Small intestine (tissue), 7 donors: ENCODE data around the gene DCANP1. TPM values are rescaled to one million over a fixed set of nuclear protein-coding genes. Genes with fewer than 3 reads are reported as not detected.

ENCODE experiments used
- DNase-seq, 2 donors: peaks; one replicate each; pipeline versions ENCODE4 v3.0.0 to v3.0.0-alpha.2; 2013
- FAIRE-seq: peaks from 2 replicates; lab custom pipeline; 2012; peaks lifted over from hg19 to GRCh38; lab: Jason Lieb, UNC
- H3K27ac ChIP-seq, 3 donors: one replicate each; pipeline ENCODE4 v1.5.1; 2013; ENCODE audit warnings: low read length in 2 of 3, mild to moderate bottlenecking in 2 of 3, control low read depth in 1 of 3, inconsistent platforms in 1 of 3, low read depth in 1 of 3, moderate library complexity in 1 of 3
- H3K27me3 ChIP-seq, 3 donors: one replicate each; pipeline ENCODE4 v1.6.1; 2013; ENCODE audit warnings: low read length in 3 of 3, inconsistent platforms in 1 of 3; ENCODE audit not compliant: control insufficient read depth in 3 of 3, insufficient read depth in 3 of 3
- H3K36me3 ChIP-seq, 3 donors: one replicate each; pipeline ENCODE4 v1.6.1; 2013; ENCODE audit warnings: low read length in 3 of 3, inconsistent platforms in 1 of 3, low read depth in 1 of 3, mild to moderate bottlenecking in 1 of 3, moderate library complexity in 1 of 3; ENCODE audit not compliant: control insufficient read depth in 3 of 3, insufficient read depth in 2 of 3
- H3K4me1 ChIP-seq, 3 donors: one replicate each; pipeline ENCODE4 v1.6.1; 2013; ENCODE audit warnings: low read length in 2 of 3, inconsistent platforms in 1 of 3, low read depth in 1 of 3, mild to moderate bottlenecking in 1 of 3, moderate library complexity in 1 of 3; ENCODE audit not compliant: control insufficient read depth in 3 of 3, insufficient read depth in 2 of 3
- H3K4me3 ChIP-seq, 3 donors: one replicate each; pipeline ENCODE4 v1.5.1; 2013; ENCODE audit warnings: low read length in 3 of 3, control low read depth in 1 of 3, inconsistent platforms in 1 of 3, low read depth in 1 of 3, mild to moderate bottlenecking in 1 of 3, moderate library complexity in 1 of 3
- H3K9me3 ChIP-seq, 2 donors: one replicate each; pipeline ENCODE4 v1.6.1; 2013; ENCODE audit warnings: low read depth in 1 of 2, low read length in 1 of 2; ENCODE audit not compliant: control insufficient read depth in 2 of 2, insufficient read depth in 1 of 2
- WGBS, 3 donors: extraction: QIAGEN DNeasy Blood & Tissue Kit; methylation state at CpG; one replicate each; pipeline ENCODE4 v1.1.7; 2013; 5-methylcytosine and 5-hydroxymethylcytosine counted together
- polyA plus RNA-seq, 4 donors: library from polyadenylated mRNA; stranded (reverse) in 3 of 4; unstranded in 1 of 4; fragments of 200-250 nt in 3 of 4; fragments of 120-200 nt in 1 of 4; gene quantifications; one replicate each; pipeline versions ENCODE4 v1.2.1 to v1.2.3, GENCODE V29; 2013
- donor health status: healthy with polysubstance abuse.
- donor health status: control.
- donor health status: control.
- donor health status: Bipolar disorder and iron deficiency.
- donor health status: healthy.

Gene DCANP1
- polyA plus RNA-seq, 4 donors, result 0.01 to 0.43 TPM; not detected in 2

DNA sequence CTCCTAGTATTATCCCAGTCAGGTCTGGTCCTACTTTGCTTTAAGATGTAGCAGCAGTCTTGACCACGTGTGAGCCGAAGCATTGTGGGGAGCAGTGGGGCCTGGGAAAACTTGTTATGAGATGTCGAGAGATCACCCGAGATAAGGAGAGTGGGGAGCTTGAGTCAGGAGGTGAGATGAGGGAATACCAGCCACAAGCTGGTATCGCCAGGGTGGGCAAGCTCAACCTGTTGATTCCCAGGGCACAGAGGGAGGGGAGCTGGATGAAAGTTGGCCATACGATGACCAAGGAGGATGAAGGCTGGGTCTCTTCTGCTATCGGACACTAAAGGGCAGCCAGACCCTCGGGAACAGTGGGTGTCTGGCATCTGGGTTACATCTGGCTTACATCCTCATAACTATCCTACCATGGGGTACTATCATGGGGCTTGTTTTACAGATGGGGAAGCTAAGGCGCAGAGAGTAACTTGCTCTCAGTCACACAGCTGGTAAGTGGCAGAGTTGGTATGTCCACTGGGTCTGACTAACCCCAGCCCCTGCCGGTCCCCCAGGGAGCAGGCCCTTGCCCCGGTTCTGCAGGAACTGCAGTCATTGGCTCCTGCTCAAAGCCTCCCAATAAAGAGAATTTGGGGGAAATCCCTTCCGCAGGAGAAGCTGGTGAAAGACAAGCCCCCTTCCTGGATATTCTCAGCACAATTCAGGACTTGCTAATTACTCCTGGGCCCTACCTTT, 18.4 kb upstream of the DCANP1 start:
- no peak for DNase-seq
- H3K27me3 ChIP-seq, result peaks cover 0 to 62% (median 8%) of the 10 kb centered on the region in 3 donors
- no peaks in the 10 kb centered on the region for H3K9me3 ChIP-seq
- FAIRE-seq, result no peak
- H3K4me1 ChIP-seq, result no peaks in the 10 kb centered on the region
- no peak overlapping the region for H3K4me3 ChIP-seq
- WGBS, 3 donors, result 63 to 68% (median 66%) methylated on average over 12 of the region's 12 CpGs
- H3K36me3 ChIP-seq, result no peaks in the 10 kb centered on the region
- no peak overlapping the region for H3K27ac ChIP-seq

DNA sequence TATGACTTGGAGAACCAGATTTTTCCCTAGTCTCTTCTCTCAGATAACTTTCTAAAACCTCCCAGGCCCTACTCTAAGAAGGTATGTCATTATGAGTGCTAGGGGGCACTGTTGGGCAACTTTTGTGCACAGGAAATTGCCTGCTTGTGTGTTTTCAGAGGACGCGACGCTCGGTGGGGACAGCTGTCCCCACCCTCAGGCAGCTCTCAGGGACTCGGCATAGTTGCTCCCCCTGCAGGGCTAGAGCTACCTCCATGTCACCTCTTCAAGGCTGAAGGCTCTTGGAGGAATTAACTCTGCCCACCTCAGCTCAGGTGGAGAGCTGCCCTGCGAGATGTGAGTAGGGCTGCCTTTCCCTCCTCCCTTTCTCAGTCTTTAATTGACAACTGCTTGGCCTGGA, 15.2 kb upstream of the DCANP1 start:
- FAIRE-seq, result no peak
- Histone ChIP-seq H3K27me3 (peaks cover 0 to 52% (median 3%) of the 10 kb centered on the region in 3 donors), H3K4me3 (no peak overlapping the region)

DNA sequence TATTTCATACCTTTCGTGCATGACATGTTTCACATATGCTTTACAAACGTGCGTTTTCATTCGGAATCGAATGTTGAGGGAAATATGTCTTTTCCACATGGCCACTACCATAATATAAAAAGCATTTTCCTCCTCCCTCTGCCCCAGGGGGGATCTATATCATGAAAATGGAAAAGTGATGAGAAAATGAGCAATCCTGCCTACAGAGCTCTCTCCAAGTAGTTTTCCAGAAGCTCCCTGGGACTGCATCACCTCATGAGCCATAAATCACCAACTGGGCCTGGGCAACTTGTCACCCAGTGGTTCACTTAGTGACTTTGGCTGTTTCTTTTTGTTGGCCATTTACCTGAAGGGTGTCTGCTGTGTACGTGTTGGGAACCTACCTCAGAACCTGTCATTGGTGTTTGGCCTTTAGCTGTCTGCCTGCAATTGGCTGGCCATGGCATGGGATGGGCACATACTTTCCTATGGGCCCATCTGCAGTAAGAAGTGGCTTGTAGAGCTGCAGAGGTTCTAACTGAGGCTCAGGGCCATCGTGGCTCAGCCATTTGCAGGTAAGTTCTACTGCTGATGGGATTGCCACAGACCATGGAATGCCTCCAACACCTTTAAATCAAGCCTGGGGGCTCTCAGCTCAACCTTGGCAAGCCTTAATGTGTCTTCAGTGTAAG, 14.5 kb upstream of the DCANP1 start:
- H3K36me3 ChIP-seq, result no peaks in the 10 kb centered on the region
- no peaks in the 10 kb centered on the region for H3K9me3 ChIP-seq
- peaks cover 0 to 46% (median 3%) of the 10 kb centered on the region in 3 donors for H3K27me3 ChIP-seq
- no peak overlapping the region for H3K4me3 ChIP-seq
- FAIRE-seq (no peak), DNase-seq (no peak)
- no peak overlapping the region for H3K27ac ChIP-seq
- H3K4me1 ChIP-seq, result peaks cover 0 to 3% (median 0%) of the 10 kb centered on the region in 3 donors
- 84 to 87% (median 85%) methylated on average over 7 of the region's 7 CpGs for WGBS, 3 donors

More for the DNA sequence above, 15.2 kb upstream of the DCANP1 start:
- peak; percentile 48 to 68 for DNase-seq
- Histone ChIP-seq H3K9me3 (no peaks in the 10 kb centered on the region), H3K27ac (no peak overlapping the region), H3K36me3 (no peaks in the 10 kb centered on the region), H3K4me1 (peaks cover 0 to 3% (median 0%) of the 10 kb centered on the region in 3 donors)
- WGBS, 3 donors, result 11 to 17% (median 13%) methylated on average over 6 of the region's 6 CpGs

DNA sequence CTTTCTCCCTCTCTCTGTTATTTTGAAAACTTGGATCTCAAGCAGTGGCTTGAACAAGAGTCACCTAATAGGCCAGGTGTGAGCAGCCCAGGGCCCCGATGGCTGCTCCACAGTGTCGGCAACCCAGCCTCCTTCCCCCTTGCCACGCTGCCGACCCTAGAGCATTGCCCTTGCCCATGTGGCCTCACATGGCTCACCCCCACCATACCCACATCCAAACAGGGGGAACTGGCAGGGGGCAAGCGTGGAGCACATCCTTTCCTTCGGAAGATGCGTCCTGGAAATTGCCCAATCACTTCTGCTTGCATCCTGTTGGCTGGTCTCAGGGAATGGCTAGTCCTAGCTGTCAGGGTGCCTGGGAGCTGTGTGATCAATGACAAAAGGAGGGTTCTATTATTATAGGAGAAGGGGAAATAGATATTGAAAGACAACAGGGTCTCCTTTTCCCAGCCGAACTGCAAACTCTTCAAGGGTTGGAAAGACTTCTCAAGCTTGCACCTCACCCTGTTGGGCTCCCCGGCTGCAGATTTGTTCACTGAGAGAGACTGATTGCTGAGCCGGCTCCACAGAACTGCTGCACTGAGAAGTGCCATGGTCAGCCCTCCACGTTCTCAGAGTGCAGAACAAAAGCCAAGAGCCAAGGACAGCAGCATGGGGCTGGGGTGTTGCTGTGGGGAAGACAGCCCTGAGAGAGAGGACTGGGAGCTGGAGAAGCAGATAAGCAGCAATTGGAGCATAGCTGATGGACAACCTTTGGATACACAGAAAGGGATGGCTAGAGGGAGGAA, 13.3 kb upstream of the DCANP1 start:
- 78 to 87% (median 81%) methylated on average over 11 of the region's 11 CpGs for whole genome bisulfite sequencing, 3 donors
- H3K9me3 ChIP-seq, result no peaks in the 10 kb centered on the region
- no peaks in the 10 kb centered on the region for H3K36me3 ChIP-seq
- peaks cover 0 to 3% (median 0%) of the 10 kb centered on the region in 3 donors for H3K4me1 ChIP-seq
- FAIRE-seq (no peak), DNase-seq (no peak)
- H3K4me3 ChIP-seq, result no peak overlapping the region
- no peak overlapping the region for H3K27ac ChIP-seq
- peaks cover 0 to 34% (median 2%) of the 10 kb centered on the region in 3 donors for H3K27me3 ChIP-seq

DNA sequence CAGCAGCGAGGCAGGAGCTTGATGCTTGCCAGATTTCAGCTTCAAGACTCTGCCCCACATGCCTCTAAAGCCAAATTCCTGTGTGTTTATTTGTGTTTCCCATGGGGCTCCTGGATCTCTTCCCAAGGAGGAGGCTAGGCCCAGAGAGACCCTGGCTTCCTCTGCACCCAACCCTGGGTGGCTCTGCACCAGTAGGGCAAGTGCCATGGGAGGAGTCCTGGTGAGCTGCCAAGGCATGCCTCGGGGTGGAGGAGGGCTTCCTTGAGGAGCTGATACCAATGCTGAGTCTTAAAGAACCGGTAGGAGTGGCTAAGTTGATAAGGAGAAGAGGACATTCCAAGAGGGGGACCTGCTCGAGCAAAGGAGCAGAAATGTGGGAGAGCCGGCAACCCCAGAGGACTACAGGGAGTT, 11.8 kb upstream of the DCANP1 start:
- no peak for FAIRE-seq
- DNase-seq, result peak in 1 of 2 donors; percentile 85
- H3K36me3 ChIP-seq, result no peaks in the 10 kb centered on the region
- peaks cover 0 to 19% (median 0%) of the 10 kb centered on the region in 3 donors for H3K27me3 ChIP-seq
- 10 to 42% (median 24%) methylated on average over 5 of the region's 5 CpGs for WGBS, 3 donors
- H3K9me3 ChIP-seq, result no peaks in the 10 kb centered on the region
- H3K27ac ChIP-seq, result no peak overlapping the region
- peaks cover 0 to 3% (median 0%) of the 10 kb centered on the region in 3 donors for H3K4me1 ChIP-seq
- H3K4me3 ChIP-seq, result no peak overlapping the region

- Histone ChIP-seq H3K4me1 (peaks cover 0 to 3% (median 0%) of the 10 kb centered on the region in 3 donors), H3K36me3 (no peaks in the 10 kb centered on the region), H3K27me3 (peaks cover 0 to 14% (median 0%) of the 10 kb centered on the region in 3 donors), H3K9me3 (no peaks in the 10 kb centered on the region), H3K27ac (no peak overlapping the region), H3K4me3 (no peak overlapping the region)
- WGBS, 3 donors, result 96 to 97% (median 97%) methylated on average over 4 of the region's 4 CpGs
- FAIRE-seq (no peak), DNase-seq (no peak)
Observed at GRCh38 chr5:135458356-135458755, 11.2 kb upstream of the DCANP1 start.

DNA sequence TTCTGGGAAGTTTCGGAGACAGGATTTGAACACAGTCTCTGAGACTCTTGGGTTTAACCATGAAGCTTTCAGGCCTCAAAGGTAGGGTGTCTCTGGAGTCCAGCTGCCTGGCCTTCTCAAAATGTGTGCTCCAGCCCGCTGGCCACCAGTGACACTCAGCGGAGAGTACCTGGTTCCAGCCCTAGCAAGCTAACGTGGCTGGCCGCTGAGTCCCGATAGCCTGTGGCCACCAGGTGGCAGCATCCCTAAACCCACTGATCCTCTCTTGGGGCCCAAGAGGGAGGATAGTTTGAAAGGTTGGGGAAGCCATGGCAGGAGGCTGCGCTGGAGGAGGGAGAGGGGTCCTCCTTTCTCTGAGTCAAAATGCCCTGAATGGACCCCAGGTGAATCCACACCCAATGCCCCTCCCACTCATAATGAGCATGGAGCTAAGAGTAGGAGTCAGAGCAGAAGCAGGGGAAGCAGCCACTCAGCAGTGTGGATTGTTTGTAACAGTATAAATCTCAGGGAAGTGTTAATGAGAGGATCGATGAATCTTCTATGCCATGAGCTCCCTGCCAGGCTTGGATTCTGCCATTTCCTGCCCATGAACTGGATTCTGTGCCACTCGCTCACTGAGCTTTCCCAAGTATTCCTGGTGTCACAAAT, 10.4 kb upstream of the DCANP1 start:
- Histone ChIP-seq H3K4me1 (peaks cover 0 to 3% (median 0%) of the 10 kb centered on the region in 3 donors), H3K4me3 (no peak overlapping the region), H3K27ac (no peak overlapping the region), H3K36me3 (no peaks in the 10 kb centered on the region), H3K9me3 (no peaks in the 10 kb centered on the region), H3K27me3 (peaks cover 0 to 10% (median 0%) of the 10 kb centered on the region in 3 donors)
- 42 to 46% (median 43%) methylated on average over 9 of the region's 9 CpGs for WGBS, 3 donors
- no peak for FAIRE-seq
- DNase-seq, result peak; percentile 64 to 77
